OCI-LY7 (cell line): ENCODE measurements around the gene EPHB3. TPM values are rescaled to one million over a fixed set of nuclear protein-coding genes. Genes with fewer than 3 reads are reported as not detected.

ENCODE experiments used
- BruUV-seq: library from RNA; stranded (reverse); fragments of 400-500 nt; replicated peaks from 2 replicates; lab custom pipeline; 2021; lab: Mats Ljungman, UMichigan
- CTCF ChIA-PET: fragments of 300-600 bp; sonication (Branson Sonifier 250); formaldehyde crosslinking; loops from one replicate; lab custom pipeline; 2022; ENCODE audit warnings: antibody characterized with exemption; ENCODE audit not compliant: unreplicated experiment; lab: Charles Lee
- POLR2A ChIA-PET: fragments of 300-600 bp; sonication (Branson Sonifier 250); formaldehyde crosslinking; loops from one replicate; lab custom pipeline; 2022; ENCODE audit warnings: antibody characterized with exemption; lab: Charles Lee
- DNase-seq: peaks from one replicate; pipeline ENCODE4 v3.0.0-alpha.2; 2015; ENCODE audit warnings: low spot score
- H2AFZ ChIP-seq: fragments of 200-600 bp; sonication (generic), shearing (Covaris generic); 2 replicates; pipeline ENCODE4 v1.6.1; 2014; ENCODE audit warnings: mild to moderate bottlenecking, antibody characterized with exemption, low read length, moderate library complexity
- H3K27ac ChIP-seq: fragments of 200-600 bp; sonication (generic); 2 replicates; pipeline ENCODE4 v1.5.1; 2014; ENCODE audit warnings: mixed run types, low read depth, mild to moderate bottlenecking, moderate library complexity, low read length, inconsistent platforms; ENCODE audit not compliant: poor library complexity, severe bottlenecking
- H3K36me3 ChIP-seq: fragments of 200-600 bp; sonication (generic); 2 replicates; pipeline ENCODE4 v1.6.1; 2014; ENCODE audit warnings: mild to moderate bottlenecking, antibody characterized with exemption, low read length, moderate library complexity, mixed read lengths; ENCODE audit not compliant: insufficient read depth
- H3K4me1 ChIP-seq: fragments of 200-600 bp; sonication (generic); 2 replicates; pipeline ENCODE4 v1.5.1; 2014; ENCODE audit warnings: mild to moderate bottlenecking, low read length; ENCODE audit not compliant: insufficient read depth, poor library complexity, severe bottlenecking
- H3K4me2 ChIP-seq: fragments of 200-600 bp; sonication (generic); 2 replicates; pipeline ENCODE4 v1.6.1; 2014; ENCODE audit warnings: mild to moderate bottlenecking, low read length
- H3K4me3 ChIP-seq: fragments of 200-600 bp; sonication (generic); 2 replicates; pipeline ENCODE4 v1.5.1; 2014; ENCODE audit warnings: mild to moderate bottlenecking, low read depth, low read length; ENCODE audit not compliant: poor library complexity, severe bottlenecking
- H3K79me2 ChIP-seq: fragments of 200-600 bp; sonication (generic); 2 replicates; pipeline ENCODE4 v1.6.1; 2016; ENCODE audit warnings: low read depth, mild to moderate bottlenecking, low read length, moderate library complexity, mixed read lengths; ENCODE audit not compliant: insufficient read depth
- H3K9me2 ChIP-seq: fragments of 200-600 bp; sonication (generic); 2 replicates; pipeline ENCODE4 v1.6.1; 2016; ENCODE audit warnings: mild to moderate bottlenecking, low read length, mixed read lengths; ENCODE audit not compliant: insufficient read depth
- H3K9me3 ChIP-seq: fragments of 200-600 bp; sonication (generic); 2 replicates; pipeline ENCODE4 v1.6.1; 2014; ENCODE audit warnings: mild to moderate bottlenecking, mixed run types, low read length, mixed read lengths
- H4K20me1 ChIP-seq: fragments of 200-600 bp; sonication (generic); 2 replicates; pipeline ENCODE4 v1.6.1; 2014; ENCODE audit warnings: mild to moderate bottlenecking, antibody characterized with exemption, low read length, moderate library complexity, mixed read lengths; ENCODE audit not compliant: insufficient read depth
- CTCF ChIP-seq: fragments of 200-600 bp; sonication (generic); conservative IDR thresholded peaks from 2 replicates; pipeline ENCODE4 v1.5.1; 2014; ENCODE audit warnings: mild to moderate bottlenecking, antibody characterized with exemption, low read length, moderate library complexity, mixed read lengths
- EZH2phosphoT487 ChIP-seq: fragments of 200-600 bp; sonication (generic); IDR thresholded peaks from 2 replicates; pipeline ENCODE4 v1.6.1; 2018; ENCODE audit warnings: low read depth, borderline replicate concordance, mild to moderate bottlenecking, mixed run types, antibody characterized with exemption, low read length, moderate library complexity, mixed read lengths
- intact Hi-C: fragments of 100-400 bp; cut with micrococcal nuclease; formaldehyde crosslinking; loops from one replicate; pipeline ENCODE4 v1.10.0; 2022; ENCODE audit not compliant: unreplicated experiment
- total RNA-seq, 2 experiments: library from RNA; depleted of rRNA in 1 of 2; stranded (reverse); fragments of >200 nt in 1 of 2; shearing (Covaris generic) in 1 of 2; gene quantifications; 2 replicates each; pipeline ENCODE4 v1.2.3, GENCODE V29; 2014 to 2022

The EPHB3 gene
- total RNA-seq, 2 experiments from 2014 or later, result not detected

- no TSS peak for BruUV-seq
- Histone ChIP-seq H4K20me1 (no peaks in the 10 kb centered on the region), H3K9me2 (no peaks in the 10 kb centered on the region), H2AFZ (no peak overlapping the region), H3K4me1 (peaks cover 3% of the 10 kb centered on the region), H3K9me3 (no peaks in the 10 kb centered on the region), H3K4me2 (no peak overlapping the region), H3K36me3 (no peaks in the 10 kb centered on the region), H3K4me3 (no peak overlapping the region), H3K27ac (no peak overlapping the region), H3K79me2 (no peaks in the 10 kb centered on the region)
- intact Hi-C loops, result no loop called here
- no peak for TF ChIP-seq CTCF
- TF ChIP-seq EZH2phosphoT487, result no peak
- ChIA-PET CTCF (interaction anchor here (0.6 kb wide), 1 partner anchor 39 kb away, joined by 6 read pairs; no protein-coding TSS in a partner anchor), POLR2A (interaction anchor here (0.6 to 0.7 kb wide), 2 partner anchors 29 to 103 kb away, joined by 3 to 4 read pairs; no protein-coding TSS in a partner anchor)
- DNase-seq, result no peak
Observed at GRCh38 chr3:184602372-184603150, 41.0 kb downstream of the EPHB3 start.

- H2AFZ ChIP-seq, result no peak overlapping the region
Observed at GRCh38 chr3:184603151-184604030, 41.8 kb downstream of the EPHB3 start.

More at GRCh38 chr3:184603151-184604030, 41.8 kb downstream of the EPHB3 start:
- no peak for DNase-seq
- no TSS peak for BruUV-seq
- Histone ChIP-seq H3K4me2 (no peak overlapping the region), H3K4me1 (peaks cover 3% of the 10 kb centered on the region), H4K20me1 (no peaks in the 10 kb centered on the region), H3K4me3 (no peak overlapping the region), H3K27ac (no peak overlapping the region), H3K9me3 (no peaks in the 10 kb centered on the region), H3K79me2 (no peaks in the 10 kb centered on the region), H3K36me3 (no peaks in the 10 kb centered on the region), H3K9me2 (no peaks in the 10 kb centered on the region)
- intact Hi-C loops, result no loop called here
- no peak for TF ChIP-seq EZH2phosphoT487
- no peak for TF ChIP-seq CTCF
- ChIA-PET CTCF (interaction anchor here (0.6 kb wide), 1 partner anchor 38 kb away, joined by 6 read pairs; no protein-coding TSS in a partner anchor), POLR2A (interaction anchor here (0.6 kb wide), 1 partner anchor 30 kb away, joined by 4 read pairs; no protein-coding TSS in a partner anchor)
